NCI-H446 (cell line): ENCODE results near the gene KCNC3.

Experiments used
- DNase-seq, 2 experiments: peaks; one replicate each; lab custom pipeline; 2025; lab: John Stamatoyannopoulos, UW

Gene KCNC3

GRCh38 chr19:50327013-50327412 lies 2.2 kb downstream of the KCNC3 start:
- no peak for DNase-seq

GRCh38 chr19:50326101-50326664 lies 3.0 kb downstream of the KCNC3 start:
- DNase-seq, result no peak

- peak; percentile 93 to 99 for DNase-seq
Measured at GRCh38 chr19:50325310-50326100, 3.7 kb downstream of the KCNC3 start.

GRCh38 chr19:50324331-50324730 lies 4.8 kb downstream of the KCNC3 start:
- peak; percentile 85 to 86 for DNase-seq

- DNase-seq, result no peak
Measured at GRCh38 chr19:50323782-50324133, 5.4 kb downstream of the KCNC3 start.

GRCh38 chr19:50322931-50323781 lies 6.0 kb downstream of the KCNC3 start:
- no peak for DNase-seq

- no peak for DNase-seq
Measured at GRCh38 chr19:50322234-50322633, 6.9 kb downstream of the KCNC3 start.

GRCh38 chr19:50321831-50322230 lies 7.3 kb downstream of the KCNC3 start:
- no peak for DNase-seq

GRCh38 chr19:50320596-50320995 lies 8.6 kb downstream of the KCNC3 start:
- no peak for DNase-seq

- no peak for DNase-seq
Measured at GRCh38 chr19:50320051-50320450, 9.1 kb downstream of the KCNC3 start.

- DNase-seq, result no peak
Measured at GRCh38 chr19:50319156-50319555, 10.0 kb downstream of the KCNC3 start.

- no peak for DNase-seq
Measured at GRCh38 chr19:50318438-50318837, 10.7 kb downstream of the KCNC3 start.

GRCh38 chr19:50317115-50317514 lies 12.1 kb downstream of the KCNC3 start:
- no peak for DNase-seq

GRCh38 chr19:50315773-50316448 lies 13.3 kb downstream of the KCNC3 start:
- DNase-seq, result no peak

- no peak for DNase-seq
Measured at GRCh38 chr19:50314724-50315708, 14.2 kb downstream of the KCNC3 start.

- DNase-seq, result no peak
Measured at GRCh38 chr19:50313812-50314536, 15.2 kb downstream of the KCNC3 start.

- no peak for DNase-seq
Measured at GRCh38 chr19:50312967-50313811, 16.0 kb downstream of the KCNC3 start.

GRCh38 chr19:50311723-50312635 lies 17.2 kb downstream of the KCNC3 start:
- peak; percentile 41 to 82 for DNase-seq
